SK-N-MC (cell line): Measurements from ENCODE around the gene OMA1.

ENCODE experiments used
- EZH2 ChIP-seq: fragments of 200-600 bp; sonication (generic); IDR thresholded peaks from one replicate; pipeline ENCODE4 v1.6.1; 2017; ENCODE audit warnings: antibody characterized with exemption
- FOXP2 ChIP-seq: optimal IDR thresholded peaks from 2 replicates; pipeline ENCODE3; 2011; ENCODE audit warnings: mild to moderate bottlenecking, moderate library complexity; ENCODE audit not compliant: insufficient read depth; ENCODE audit errors: extremely low read length, control extremely low read depth
- POLR2AphosphoS5 ChIP-seq: IDR thresholded peaks from 2 replicates; pipeline ENCODE4 v1.6.1; 2012; ENCODE audit warnings: mild to moderate bottlenecking, low read depth, low read length, borderline replicate concordance

DNA sequence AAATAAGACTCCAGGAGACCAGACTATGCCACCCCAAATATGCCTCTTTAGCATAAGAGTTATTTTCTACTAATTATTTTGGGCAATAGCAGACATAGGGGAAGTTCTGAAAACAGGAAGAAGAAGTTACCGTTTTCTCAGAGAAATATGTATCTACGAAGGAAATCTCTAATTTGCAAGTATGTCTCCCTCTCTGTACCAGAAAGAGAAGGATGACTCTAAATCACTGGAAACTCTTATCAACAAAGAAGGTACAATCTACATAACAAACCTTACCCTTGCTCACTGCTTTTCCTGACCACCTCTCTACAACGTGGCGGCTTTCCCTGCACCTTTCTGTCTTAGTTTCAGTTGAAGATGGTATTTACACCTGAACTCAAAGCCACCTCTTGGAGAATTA is 49.0 kb downstream of the OMA1 start:
- TF ChIP-seq EZH2 (no peak), POLR2AphosphoS5 (no peak), FOXP2 (no peak)
